Subcutaneous abdominal adipose tissue (tissue), 5 donors: ENCODE data around the gene ITGA3.

Experiments
- H3K27ac ChIP-seq: one replicate; pipeline ENCODE4 v1.7.0; 2013; ENCODE audit warnings: low read depth, mild to moderate bottlenecking, inconsistent platforms, low read length, moderate library complexity
- H3K27me3 ChIP-seq, 5 donors: one replicate each; pipeline ENCODE4 v1.7.0; 2013; ENCODE audit warnings: low read length in 5 of 5, inconsistent platforms in 1 of 5; ENCODE audit not compliant: control insufficient read depth in 5 of 5, insufficient read depth in 4 of 5
- H3K36me3 ChIP-seq, 5 donors: one replicate each; pipeline ENCODE4 v1.7.0; 2013; ENCODE audit warnings: low read length in 5 of 5; ENCODE audit not compliant: control insufficient read depth in 5 of 5, insufficient read depth in 5 of 5
- H3K4me1 ChIP-seq, 5 donors: one replicate each; pipeline ENCODE4 v1.7.0; 2013; ENCODE audit warnings: low read length in 5 of 5, mild to moderate bottlenecking in 3 of 5, moderate library complexity in 1 of 5; ENCODE audit not compliant: control insufficient read depth in 5 of 5, insufficient read depth in 5 of 5
- H3K4me3 ChIP-seq, 5 donors: one replicate each; pipeline ENCODE4 v1.7.0; 2013; ENCODE audit warnings: low read length in 5 of 5, low read depth in 1 of 5
- H3K9ac ChIP-seq, 5 donors: one replicate each; pipeline ENCODE4 v1.7.0; 2013; ENCODE audit warnings: low read length in 5 of 5, mild to moderate bottlenecking in 4 of 5, moderate library complexity in 3 of 5
- H3K9me3 ChIP-seq, 5 donors: one replicate each; pipeline ENCODE4 v1.7.0; 2013; ENCODE audit warnings: low read length in 5 of 5; ENCODE audit not compliant: control insufficient read depth in 5 of 5
- donor health status: healthy.
- donor health status: healthy.
- donor health status: healthy.
- donor health status: healthy.
- donor health status: healthy.

The ITGA3 gene

DNA sequence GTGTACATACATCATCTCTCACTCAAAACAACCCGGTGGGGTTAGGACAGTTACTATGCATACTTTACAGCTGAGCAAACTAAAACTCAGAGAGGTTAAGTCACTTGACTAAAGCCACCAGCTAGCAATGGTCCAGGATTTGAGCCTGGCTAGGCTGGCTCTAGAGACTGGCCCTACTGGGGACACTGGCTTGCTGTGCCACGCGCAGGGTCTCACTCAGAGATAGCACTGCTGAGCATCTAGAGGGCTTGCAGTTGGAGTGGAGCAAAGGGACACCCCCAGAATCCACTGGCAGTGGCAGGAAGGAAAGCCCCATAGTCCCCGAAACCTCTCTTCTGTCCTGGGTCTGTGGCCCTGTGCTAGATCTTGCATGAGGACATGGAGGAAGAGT is 62.9 kb downstream of the ITGA3 start:
- H3K27ac ChIP-seq, result no peak overlapping the region
- peaks cover 0 to 8% (median 4%) of the 10 kb centered on the region in 5 donors for H3K27me3 ChIP-seq
- no peaks in the 10 kb centered on the region for H3K36me3 ChIP-seq
- no peak overlapping the region for H3K4me3 ChIP-seq
- H3K9ac ChIP-seq, result no peak overlapping the region
- H3K9me3 ChIP-seq, result no peaks in the 10 kb centered on the region
- H3K4me1 ChIP-seq, result peaks cover 1 to 31% (median 21%) of the 10 kb centered on the region in 5 donors

DNA sequence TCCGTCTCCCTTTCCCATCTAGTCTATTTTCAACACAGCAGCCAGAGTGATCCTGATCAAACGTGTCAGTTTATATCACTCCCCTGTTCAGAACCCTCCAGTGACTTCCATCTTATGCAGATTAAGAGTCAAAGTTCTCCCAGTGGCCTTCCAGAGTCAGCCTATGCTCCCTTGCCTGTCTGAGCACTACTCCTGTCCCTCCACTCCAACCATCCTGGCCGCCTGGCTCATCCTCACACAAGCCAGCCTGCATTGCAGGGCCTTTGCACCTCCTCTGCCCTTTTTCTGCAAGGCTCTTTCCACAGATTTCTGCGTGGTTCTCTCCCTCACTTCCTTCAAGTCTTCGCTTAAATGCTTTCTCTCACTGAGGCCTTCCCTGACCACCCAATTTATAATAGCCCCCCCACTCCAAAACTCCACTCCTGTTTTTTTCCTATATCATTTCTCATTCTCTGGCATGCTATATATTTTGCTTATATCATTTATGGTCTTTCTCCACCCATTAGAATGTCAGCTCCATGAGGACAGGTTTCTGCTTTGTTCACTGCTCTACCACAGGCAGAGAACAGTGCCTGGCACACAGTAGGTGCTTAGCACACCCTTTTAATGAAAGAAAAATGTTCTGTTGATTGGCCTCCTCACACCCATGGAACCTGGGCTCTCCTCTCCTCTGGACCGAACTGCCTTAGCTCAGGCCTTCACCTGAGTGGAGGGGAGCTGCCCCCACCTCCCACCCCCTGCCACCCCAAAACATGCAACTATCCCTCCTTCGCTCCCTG is 64.8 kb downstream of the ITGA3 start:
- H3K36me3 ChIP-seq, result no peaks in the 10 kb centered on the region
- no peaks in the 10 kb centered on the region for H3K9me3 ChIP-seq
- no peak overlapping the region for H3K4me3 ChIP-seq
- H3K27me3 ChIP-seq, result peaks cover 0 to 8% (median 4%) of the 10 kb centered on the region in 5 donors
- H3K27ac ChIP-seq, result no peak overlapping the region
- H3K9ac ChIP-seq, result no peak overlapping the region
- peaks cover 1 to 24% (median 20%) of the 10 kb centered on the region in 5 donors for H3K4me1 ChIP-seq

DNA sequence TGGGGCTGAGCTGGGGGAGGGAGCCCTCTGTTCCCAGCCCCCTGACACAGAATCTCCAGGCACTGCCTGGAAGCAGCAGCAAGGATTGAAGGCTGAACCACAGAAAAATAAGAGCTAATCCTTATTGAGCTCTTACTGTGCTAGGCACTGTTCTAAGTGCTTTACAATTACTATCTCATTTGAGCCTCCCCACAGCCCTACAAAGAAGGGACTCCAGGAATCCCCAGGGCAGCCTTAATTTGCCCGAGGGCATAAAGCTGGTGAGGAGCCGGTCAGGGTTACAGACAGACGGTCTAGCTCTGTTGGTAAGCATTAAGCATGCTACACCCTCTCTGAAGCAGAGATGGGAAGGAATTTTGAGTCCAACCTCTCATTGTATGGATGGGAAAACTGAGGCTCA is 67.0 kb downstream of the ITGA3 start:
- Histone ChIP-seq H3K9me3 (no peaks in the 10 kb centered on the region), H3K36me3 (no peaks in the 10 kb centered on the region), H3K4me1 (peaks cover 1 to 17% (median 14%) of the 10 kb centered on the region in 5 donors), H3K27ac (no peak overlapping the region), H3K9ac (no peak overlapping the region), H3K4me3 (no peak overlapping the region), H3K27me3 (peaks cover 0 to 9% (median 5%) of the 10 kb centered on the region in 5 donors)

DNA sequence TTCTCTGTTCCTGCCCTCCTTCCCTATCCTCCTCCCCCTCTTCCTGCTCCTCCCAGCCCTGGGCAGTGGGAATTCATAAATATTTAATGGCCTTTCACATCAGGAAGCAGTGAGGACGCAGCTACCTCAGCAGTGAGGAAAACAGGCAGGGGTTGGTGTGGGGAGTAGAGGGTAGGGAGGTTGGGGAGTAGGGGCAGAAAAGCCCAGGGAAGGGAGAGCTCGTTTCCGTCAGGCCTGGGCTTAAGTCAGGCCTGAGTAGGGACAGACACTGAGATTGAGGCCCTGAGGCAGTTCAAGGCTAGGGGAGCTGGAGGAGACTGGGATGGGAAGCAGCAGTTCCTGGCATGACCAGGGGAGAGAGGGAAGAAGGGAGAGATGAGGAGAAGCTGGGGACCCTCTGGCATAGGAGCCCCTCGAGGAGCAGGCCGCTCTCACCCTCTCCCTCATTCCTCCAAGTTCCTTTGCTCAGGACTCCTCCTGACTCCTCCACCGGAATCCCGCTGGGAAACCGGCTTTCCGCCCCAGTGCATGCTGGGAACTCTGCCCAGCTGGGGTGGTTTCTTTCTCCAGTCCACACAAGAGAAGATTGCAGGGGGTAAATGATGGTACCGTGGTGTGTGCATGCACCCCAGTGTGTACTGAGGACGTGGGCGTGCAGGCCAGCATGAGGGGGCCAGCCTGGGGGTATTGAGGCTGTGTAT is 67.9 kb downstream of the ITGA3 start:
- no peak overlapping the region for H3K9ac ChIP-seq

DNA sequence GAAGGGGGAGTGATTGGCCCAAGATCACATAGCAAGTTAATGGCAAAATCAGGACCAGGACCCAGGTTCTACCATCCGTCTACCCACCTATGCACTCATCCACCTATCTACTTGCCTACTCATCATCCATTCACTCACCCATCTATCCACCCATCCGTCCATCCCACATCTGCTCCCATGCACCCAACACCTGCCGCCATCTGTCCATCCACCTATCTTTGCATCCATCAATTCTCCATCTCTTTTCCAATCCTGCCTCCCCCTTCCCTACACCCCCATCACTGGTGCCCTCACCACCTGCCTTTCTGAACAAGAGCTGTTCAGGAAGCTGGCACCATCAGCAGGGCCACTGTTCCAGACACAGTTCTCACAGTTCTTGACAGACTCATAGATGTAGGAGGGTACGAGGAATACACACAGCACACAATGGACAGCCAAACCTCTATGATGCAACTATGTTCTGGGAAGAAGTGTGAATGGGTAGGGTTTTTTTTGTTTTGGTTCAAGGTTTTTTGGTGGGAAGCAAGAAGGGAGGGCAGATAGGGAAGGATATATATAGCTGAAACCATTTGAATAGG is 69.6 kb downstream of the ITGA3 start:
- Histone ChIP-seq H3K9ac (no peak overlapping the region), H3K36me3 (no peaks in the 10 kb centered on the region), H3K4me3 (no peak overlapping the region), H3K27me3 (peaks cover 6 to 13% (median 9%) of the 10 kb centered on the region in 5 donors), H3K9me3 (no peaks in the 10 kb centered on the region), H3K27ac (no peak overlapping the region), H3K4me1 (peaks cover 4 to 28% (median 21%) of the 10 kb centered on the region in 5 donors)

More for the DNA sequence above, 67.9 kb downstream of the ITGA3 start:
- Histone ChIP-seq H3K9me3 (no peaks in the 10 kb centered on the region), H3K4me1 (peaks cover 4 to 20% (median 16%) of the 10 kb centered on the region in 5 donors), H3K27ac (no peak overlapping the region), H3K27me3 (peaks cover 5 to 13% (median 8%) of the 10 kb centered on the region in 5 donors), H3K36me3 (no peaks in the 10 kb centered on the region), H3K4me3 (peak overlapping the region in 1 of 5 donors; percentile 1)

DNA sequence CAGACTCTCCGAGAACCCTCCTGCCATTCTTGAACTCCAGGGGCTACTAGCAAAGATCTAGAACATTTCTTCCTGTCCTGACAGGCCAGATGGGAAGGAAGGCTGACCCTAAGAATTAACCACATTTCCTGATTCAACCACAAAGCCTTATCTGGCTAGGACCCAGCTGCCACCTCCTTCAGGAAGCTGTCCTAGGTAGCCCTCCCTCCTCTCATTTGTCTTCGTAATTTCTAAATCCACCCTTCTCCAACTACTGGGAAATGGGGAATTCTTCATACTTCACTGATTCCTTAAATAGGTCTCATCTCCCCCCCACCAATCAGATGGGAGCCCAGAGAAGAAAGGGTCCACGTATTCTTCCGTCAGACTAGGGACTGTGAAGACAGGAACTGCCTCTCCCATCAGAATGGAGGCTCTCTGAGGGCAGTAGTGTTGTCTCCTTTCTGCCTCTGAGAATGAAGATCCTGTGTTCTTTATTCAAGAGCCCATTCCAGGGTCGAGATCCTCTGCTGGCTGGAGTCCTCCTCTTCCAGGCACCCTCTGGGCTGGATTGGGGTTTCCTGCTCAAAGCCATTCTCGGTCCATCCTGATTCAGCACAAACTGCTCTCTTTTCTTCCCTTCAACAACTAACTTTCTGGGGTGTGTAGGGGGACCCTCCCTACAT is 71.9 kb downstream of the ITGA3 start:
- Histone ChIP-seq H3K9ac (no peak overlapping the region), H3K4me3 (no peak overlapping the region), H3K9me3 (no peaks in the 10 kb centered on the region), H3K27ac (no peak overlapping the region), H3K4me1 (peaks cover 5 to 29% (median 22%) of the 10 kb centered on the region in 5 donors), H3K27me3 (peaks cover 6 to 13% (median 9%) of the 10 kb centered on the region in 5 donors), H3K36me3 (no peaks in the 10 kb centered on the region)

DNA sequence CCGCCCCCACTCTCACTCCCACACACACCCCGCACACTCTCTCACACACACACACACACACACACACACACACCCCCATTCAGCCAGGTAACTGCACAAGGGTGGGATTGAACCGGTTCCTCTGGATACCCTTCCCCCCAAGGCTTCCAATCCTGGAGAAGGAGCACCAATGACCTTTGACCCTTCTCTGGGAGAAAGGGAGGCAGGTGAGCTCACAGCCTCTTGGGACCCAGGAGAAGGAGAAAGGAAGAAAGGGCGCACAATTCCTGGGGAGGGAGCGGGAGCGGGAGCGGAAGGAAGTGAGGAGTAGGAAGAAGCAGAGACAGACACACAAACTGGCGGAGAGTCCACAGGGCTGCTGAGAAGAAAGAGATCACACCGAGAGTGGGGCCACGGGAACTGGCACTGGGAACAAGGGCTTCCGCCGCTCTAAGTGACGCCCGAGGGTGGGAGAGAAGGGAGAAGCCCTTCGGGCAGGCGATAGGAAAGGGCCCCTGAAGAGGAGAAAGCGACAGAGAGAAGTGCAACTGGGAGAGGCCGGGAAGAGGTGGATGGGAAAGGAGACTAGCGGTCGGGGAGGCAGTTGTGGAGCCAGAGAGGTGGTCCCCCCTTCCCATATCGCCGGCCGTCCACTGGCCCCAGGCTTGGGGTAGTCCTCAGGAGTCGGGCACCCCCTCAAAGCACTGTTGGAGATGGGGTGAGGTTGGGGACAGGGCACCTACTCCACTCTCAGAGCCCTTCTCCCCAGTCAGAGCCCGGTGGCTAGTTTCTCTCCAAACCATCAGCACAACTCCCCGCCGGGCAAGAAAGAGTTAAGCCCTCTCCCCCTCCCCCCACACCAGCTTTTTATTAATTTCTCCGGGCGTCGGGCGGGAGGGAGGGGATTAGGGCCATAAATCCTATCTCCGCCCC is 72.8 kb downstream of the ITGA3 start:
- H3K36me3 ChIP-seq, result no peaks in the 10 kb centered on the region
- H3K27ac ChIP-seq, result no peak overlapping the region
- peaks cover 6 to 13% (median 9%) of the 10 kb centered on the region in 5 donors for H3K27me3 ChIP-seq
- H3K9ac ChIP-seq, result peak overlapping the region in 1 of 5 donors; percentile 46
- peaks cover 4 to 35% (median 28%) of the 10 kb centered on the region in 5 donors for H3K4me1 ChIP-seq
- H3K9me3 ChIP-seq, result no peaks in the 10 kb centered on the region
- peak overlapping the region in 4 of 5 donors; percentile 42 to 55 (median 50) for H3K4me3 ChIP-seq

DNA sequence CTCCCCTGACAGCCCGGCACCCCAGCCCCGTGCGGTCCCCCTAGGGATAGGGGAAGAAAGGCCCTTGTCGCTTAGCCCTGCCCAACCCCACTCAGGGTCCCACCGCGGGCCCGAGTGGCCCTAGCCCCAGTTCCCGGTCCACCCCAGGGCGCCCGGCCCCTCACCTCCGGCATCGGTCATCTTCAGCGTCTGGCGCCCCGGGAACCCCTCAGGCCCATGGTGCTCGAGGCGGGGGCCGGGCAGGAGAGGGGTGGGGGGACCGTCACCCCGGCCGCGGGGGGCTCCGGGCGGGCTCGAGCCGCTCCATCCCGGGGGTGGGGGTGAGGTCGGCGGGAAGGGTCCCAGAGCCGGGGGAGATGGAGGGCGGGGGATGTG is 73.4 kb downstream of the ITGA3 start:
- Histone ChIP-seq H3K27me3 (peaks cover 6 to 13% (median 9%) of the 10 kb centered on the region in 5 donors), H3K4me3 (peak overlapping the region in 1 of 5 donors; percentile 46), H3K4me1 (peaks cover 4 to 31% (median 23%) of the 10 kb centered on the region in 5 donors), H3K36me3 (peaks cover 0 to 3% (median under 1%) of the 10 kb centered on the region in 5 donors), H3K27ac (no peak overlapping the region), H3K9me3 (no peaks in the 10 kb centered on the region), H3K9ac (no peak overlapping the region)
